PFSK-1 (cell line): ENCODE results near the gene TMEM38B.

Experiments used
- FOXP2 ChIP-seq: optimal IDR thresholded peaks from 2 replicates; pipeline ENCODE3; 2011; ENCODE audit warnings: borderline replicate concordance, control low read depth, inconsistent platforms; ENCODE audit not compliant: insufficient read depth; ENCODE audit errors: extremely low read length, extremely low read depth
- POLR2AphosphoS5 ChIP-seq: IDR thresholded peaks from 2 replicates; pipeline ENCODE4 v1.6.1; 2012; ENCODE audit warnings: low read depth, mild to moderate bottlenecking, control low read depth, low read length, moderate library complexity
- REST ChIP-seq, 2 experiments: IDR thresholded peaks; 2 replicates each; pipeline versions ENCODE4 v1.6.1 to v1.8.0; 2011 to 2012; ENCODE audit warnings: low read depth in 2 of 2, low read length in 2 of 2, control low read depth in 1 of 2, inconsistent platforms in 1 of 2, mild to moderate bottlenecking in 1 of 2, moderate library complexity in 1 of 2; ENCODE audit not compliant: insufficient read depth in 1 of 2
- SIN3A ChIP-seq: IDR thresholded peaks from 2 replicates; pipeline ENCODE4 v1.6.1; 2012; ENCODE audit warnings: mild to moderate bottlenecking, low read length, moderate library complexity, borderline replicate concordance; ENCODE audit not compliant: insufficient read depth
- TAF1 ChIP-seq: IDR thresholded peaks from 2 replicates; pipeline ENCODE4 v1.6.1; 2012; ENCODE audit warnings: low read length, control low read depth, borderline replicate concordance; ENCODE audit not compliant: insufficient read depth

Gene TMEM38B

GRCh38 chr9:105760053-105760452, 65.7 kb downstream of the TMEM38B start:
- no peak for TF ChIP-seq SIN3A
- no peak for TF ChIP-seq TAF1
- TF ChIP-seq REST (IDR thresholded peaks at IDR 0.05; ENCODE audit: insufficient read depth in 1 of 2, low read depth in 2 of 2, low read length in 2 of 2), result no peak
- TF ChIP-seq FOXP2, result no peak
- no peak for TF ChIP-seq POLR2AphosphoS5

GRCh38 chr9:105816202-105816744, 121.9 kb downstream of the TMEM38B start:
- no peak for TF ChIP-seq FOXP2
- no peak for TF ChIP-seq SIN3A
- TF ChIP-seq REST (IDR thresholded peaks at IDR 0.05; ENCODE audit: insufficient read depth in 1 of 2, low read depth in 2 of 2, low read length in 2 of 2), result no peak
- no peak for TF ChIP-seq TAF1
- TF ChIP-seq POLR2AphosphoS5, result no peak

- TF ChIP-seq TAF1 (no peak), FOXP2 (no peak), REST (IDR thresholded peaks at IDR 0.05; ENCODE audit: insufficient read depth in 1 of 2, low read depth in 2 of 2, low read length in 2 of 2) (no peak), SIN3A (no peak), POLR2AphosphoS5 (no peak)
Measured at GRCh38 chr9:105816981-105817380, 122.6 kb downstream of the TMEM38B start.

GRCh38 chr9:105818903-105819302, 124.6 kb downstream of the TMEM38B start:
- no peak for TF ChIP-seq TAF1
- TF ChIP-seq FOXP2, result no peak

- no peak for TF ChIP-seq REST (IDR thresholded peaks at IDR 0.05; ENCODE audit: insufficient read depth in 1 of 2, low read depth in 2 of 2, low read length in 2 of 2)
- TF ChIP-seq SIN3A, result no peak
- TF ChIP-seq FOXP2, result no peak
- no peak for TF ChIP-seq POLR2AphosphoS5
- no peak for TF ChIP-seq TAF1
Measured at GRCh38 chr9:105822814-105823213, 128.5 kb downstream of the TMEM38B start.
